CD14-positive monocyte (primary cell): ENCODE results near the gene ATXN2. TPM values are rescaled to one million over a fixed set of nuclear protein-coding genes. Genes with fewer than 3 reads are reported as not detected.

Source experiments
- DNase-seq, 3 donors: peaks; one replicate each; pipeline ENCODE4 v3.0.0-alpha.2; 2011 to 2022
- H2AFZ ChIP-seq: 2 replicates; pipeline ENCODE4 v1.6.0; 2012; ENCODE audit warnings: mild to moderate bottlenecking, low read depth, low read length, inconsistent platforms; ENCODE audit not compliant: insufficient read depth, poor library complexity, severe bottlenecking
- H3K27ac ChIP-seq, 2 donors: 1 replicate in 1 of 2; 2 replicates in 1 of 2; pipeline ENCODE4 v1.5.1; 2012 to 2013; ENCODE audit warnings: low read length in 2 of 2, control low read depth in 1 of 2, inconsistent platforms in 1 of 2, low read depth in 1 of 2, mild to moderate bottlenecking in 1 of 2
- H3K27me3 ChIP-seq, 2 donors: one replicate each; pipeline versions ENCODE4 v1.6.0 to v1.6.1; 2011 to 2013; ENCODE audit warnings: low read length in 2 of 2; ENCODE audit not compliant: control insufficient read depth in 2 of 2, insufficient read depth in 2 of 2
- H3K36me3 ChIP-seq, 2 donors: replicated peaks in 1 of 2; 1 replicate in 1 of 2; 2 replicates in 1 of 2; pipeline versions ENCODE4 v1.5.1 to v1.6.1; 2012 to 2013; ENCODE audit warnings: low read length in 2 of 2, control low read depth in 1 of 2, inconsistent platforms in 1 of 2, mild to moderate bottlenecking in 1 of 2; ENCODE audit not compliant: insufficient read depth in 2 of 2, control insufficient read depth in 1 of 2
- H3K4me1 ChIP-seq, 2 donors: 1 replicate in 1 of 2; 2 replicates in 1 of 2; pipeline versions ENCODE4 v1.5.1 to v1.6.1; 2012 to 2013; ENCODE audit warnings: low read length in 2 of 2, control low read depth in 1 of 2, inconsistent platforms in 1 of 2, mild to moderate bottlenecking in 1 of 2, moderate library complexity in 1 of 2; ENCODE audit not compliant: insufficient read depth in 2 of 2, control insufficient read depth in 1 of 2
- H3K4me2 ChIP-seq: replicated peaks from 2 replicates; pipeline ENCODE3; 2012; ENCODE audit warnings: low read length, moderate library complexity, mild to moderate bottlenecking; ENCODE audit not compliant: poor library complexity, severe bottlenecking; ENCODE audit errors: extremely low read depth
- H3K4me3 ChIP-seq, 3 experiments: fragments of 200-600 bp in 1 of 3; sonication (generic) in 1 of 3; replicated peaks in 1 of 3; 1 replicate in 2 of 3; 2 replicates in 1 of 3; pipeline ENCODE4 v1.5.1; 2011 to 2013; ENCODE audit warnings: low read length in 3 of 3, mild to moderate bottlenecking in 3 of 3, control low read depth in 2 of 3, low read depth in 2 of 3, inconsistent platforms in 1 of 3, moderate library complexity in 1 of 3
- H3K79me2 ChIP-seq: 2 replicates; pipeline ENCODE4 v1.6.0; 2012; ENCODE audit warnings: mild to moderate bottlenecking, control low read depth, inconsistent platforms, low read length, moderate library complexity; ENCODE audit not compliant: insufficient read depth
- H3K9ac ChIP-seq: 2 replicates; pipeline ENCODE4 v1.6.0; 2017; ENCODE audit warnings: low read length, mild to moderate bottlenecking; ENCODE audit not compliant: insufficient read depth, poor library complexity, severe bottlenecking
- H3K9me3 ChIP-seq, 2 donors: replicated peaks in 1 of 2; 1 replicate in 1 of 2; 2 replicates in 1 of 2; pipeline versions ENCODE4 v1.5.1 to v1.6.1; 2012 to 2013; ENCODE audit warnings: low read length in 2 of 2, control low read depth in 1 of 2; ENCODE audit not compliant: control insufficient read depth in 1 of 2, insufficient read depth in 1 of 2
- H4K20me1 ChIP-seq: 2 replicates; pipeline ENCODE4 v1.6.0; 2012; ENCODE audit warnings: mild to moderate bottlenecking, low read length, control low read depth, moderate library complexity; ENCODE audit not compliant: insufficient read depth
- H3K27ac Mint-ChIP-seq, 7 donors: one replicate each; pipeline ENCODE4 v1.8.0; 2020; ENCODE audit warnings: mild to moderate bottlenecking in 7 of 7, mixed read lengths in 7 of 7, moderate library complexity in 6 of 7, inconsistent platforms in 2 of 7
- H3K27me3 Mint-ChIP-seq, 3 donors: one replicate each; pipeline ENCODE4 v1.8.0; 2021 to 2022; ENCODE audit warnings: low read depth in 3 of 3, mild to moderate bottlenecking in 3 of 3, mixed read lengths in 3 of 3, moderate library complexity in 3 of 3, inconsistent platforms in 1 of 3
- H3K36me3 Mint-ChIP-seq, 2 donors: one replicate each; pipeline ENCODE4 v1.8.0; 2020; ENCODE audit warnings: mixed read lengths in 2 of 2, inconsistent platforms in 1 of 2, mild to moderate bottlenecking in 1 of 2
- H3K4me1 Mint-ChIP-seq: one replicate; pipeline ENCODE4 v1.8.0; 2020; ENCODE audit warnings: mild to moderate bottlenecking, mixed read lengths
- H3K4me3 Mint-ChIP-seq, 2 donors: one replicate each; pipeline ENCODE4 v1.8.0; 2020; ENCODE audit warnings: mild to moderate bottlenecking in 2 of 2, mixed read lengths in 2 of 2, moderate library complexity in 1 of 2
- H3K9me3 Mint-ChIP-seq, 7 donors: one replicate each; pipeline ENCODE4 v1.8.0; 2020 to 2022; ENCODE audit warnings: mixed read lengths in 7 of 7, mild to moderate bottlenecking in 6 of 7, moderate library complexity in 6 of 7, inconsistent platforms in 2 of 7
- WGBS: methylation state at CpG from one replicate; pipeline ENCODE4 v1.1.5; 2013; ENCODE audit warnings: missing lambda C conversion rate; ENCODE audit not compliant: insufficient coverage; 5-methylcytosine and 5-hydroxymethylcytosine counted together
- intact Hi-C, 2 donors: fragments of 100-400 bp; cut with micrococcal nuclease; formaldehyde crosslinking; loops; one replicate each; pipeline versions ENCODE4 v1.15.0 to v1.15.1; 2023
- polyA plus RNA-seq, 3 donors: library from polyadenylated mRNA; depleted of rRNA in 1 of 3; unstranded in 2 of 3; stranded (reverse) in 1 of 3; fragments of 300-500 nt in 2 of 3; fragments of >200 nt in 1 of 3; fragmentation: Illumina TruSeq in 2 of 3; gene quantifications; 1 replicate in 2 of 3; 2 replicates in 1 of 3; pipeline ENCODE4 v1.2.3, GENCODE V29; 2012 to 2021
- TF ChIP-seq, protein P1 (sequence below): fragments of 200-600 bp; IDR thresholded peaks from one replicate; pipeline ENCODE4 v1.8.0; 2022; ENCODE audit warnings: antibody characterized with exemption, mild to moderate bottlenecking

The ATXN2 gene
- polyA plus RNA-seq, 3 donors: 4.3 to 28.8 (median 11.9) TPM

DNA sequence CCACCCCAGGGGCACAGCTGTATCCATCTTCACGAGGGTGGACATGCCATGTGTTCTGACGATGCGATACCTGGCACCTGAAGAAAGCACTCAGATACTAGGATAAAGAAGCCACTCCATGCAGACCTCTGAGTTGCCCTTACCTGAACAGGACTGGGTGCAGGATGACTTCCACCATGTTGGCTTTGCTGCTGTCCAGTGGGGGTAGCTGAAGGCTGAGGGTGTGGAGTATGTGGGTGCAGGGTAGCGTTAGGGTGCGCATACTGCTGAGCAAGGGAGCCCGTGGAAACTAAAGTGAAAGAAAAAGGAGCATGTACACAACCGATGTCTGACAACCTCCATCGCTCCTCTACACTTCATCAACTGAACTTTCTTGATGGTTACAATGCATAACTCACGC, 142.0 kb downstream of the ATXN2 start:
- WGBS: 96% methylated on average over 4 of the region's 9 CpGs
- Mint-ChIP-seq H3K9me3 (no peaks in the 10 kb centered on the region), H3K4me1 (peaks cover 7% of the 10 kb centered on the region), H3K4me3 (no peak overlapping the region), H3K36me3 (peaks cover 43 to 48% of the 10 kb centered on the region in 2 donors), H3K27me3 (no peaks in the 10 kb centered on the region), H3K27ac (peak overlapping the region in 1 of 7 donors; percentile 64)
- no peaks in the 10 kb centered on the region for H3K79me2 ChIP-seq
- no peak overlapping the region for H3K4me3 ChIP-seq
- no peak overlapping the region for H3K4me2 ChIP-seq
- H3K36me3 ChIP-seq: peaks cover 50 to 83% of the 10 kb centered on the region in 2 donors
- H4K20me1 ChIP-seq: peaks cover 42% of the 10 kb centered on the region
- DNase-seq: no peak
- TF ChIP-seq, protein P1, sequence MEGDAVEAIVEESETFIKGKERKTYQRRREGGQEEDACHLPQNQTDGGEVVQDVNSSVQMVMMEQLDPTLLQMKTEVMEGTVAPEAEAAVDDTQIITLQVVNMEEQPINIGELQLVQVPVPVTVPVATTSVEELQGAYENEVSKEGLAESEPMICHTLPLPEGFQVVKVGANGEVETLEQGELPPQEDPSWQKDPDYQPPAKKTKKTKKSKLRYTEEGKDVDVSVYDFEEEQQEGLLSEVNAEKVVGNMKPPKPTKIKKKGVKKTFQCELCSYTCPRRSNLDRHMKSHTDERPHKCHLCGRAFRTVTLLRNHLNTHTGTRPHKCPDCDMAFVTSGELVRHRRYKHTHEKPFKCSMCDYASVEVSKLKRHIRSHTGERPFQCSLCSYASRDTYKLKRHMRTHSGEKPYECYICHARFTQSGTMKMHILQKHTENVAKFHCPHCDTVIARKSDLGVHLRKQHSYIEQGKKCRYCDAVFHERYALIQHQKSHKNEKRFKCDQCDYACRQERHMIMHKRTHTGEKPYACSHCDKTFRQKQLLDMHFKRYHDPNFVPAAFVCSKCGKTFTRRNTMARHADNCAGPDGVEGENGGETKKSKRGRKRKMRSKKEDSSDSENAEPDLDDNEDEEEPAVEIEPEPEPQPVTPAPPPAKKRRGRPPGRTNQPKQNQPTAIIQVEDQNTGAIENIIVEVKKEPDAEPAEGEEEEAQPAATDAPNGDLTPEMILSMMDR: no peak
- no peak overlapping the region for H3K9ac ChIP-seq
- H3K27ac ChIP-seq: no peak overlapping the region
- H3K27me3 ChIP-seq: no peaks in the 10 kb centered on the region
- no peak overlapping the region for H2AFZ ChIP-seq
- H3K4me1 ChIP-seq: peaks cover 7% of the 10 kb centered on the region in 2 donors
- H3K9me3 ChIP-seq: no peaks in the 10 kb centered on the region
- intact Hi-C loops: loop anchor here in 1 of 2 donors (10.0 kb wide), 1 partner anchor 432 kb away; no protein-coding TSS in a partner anchor

DNA sequence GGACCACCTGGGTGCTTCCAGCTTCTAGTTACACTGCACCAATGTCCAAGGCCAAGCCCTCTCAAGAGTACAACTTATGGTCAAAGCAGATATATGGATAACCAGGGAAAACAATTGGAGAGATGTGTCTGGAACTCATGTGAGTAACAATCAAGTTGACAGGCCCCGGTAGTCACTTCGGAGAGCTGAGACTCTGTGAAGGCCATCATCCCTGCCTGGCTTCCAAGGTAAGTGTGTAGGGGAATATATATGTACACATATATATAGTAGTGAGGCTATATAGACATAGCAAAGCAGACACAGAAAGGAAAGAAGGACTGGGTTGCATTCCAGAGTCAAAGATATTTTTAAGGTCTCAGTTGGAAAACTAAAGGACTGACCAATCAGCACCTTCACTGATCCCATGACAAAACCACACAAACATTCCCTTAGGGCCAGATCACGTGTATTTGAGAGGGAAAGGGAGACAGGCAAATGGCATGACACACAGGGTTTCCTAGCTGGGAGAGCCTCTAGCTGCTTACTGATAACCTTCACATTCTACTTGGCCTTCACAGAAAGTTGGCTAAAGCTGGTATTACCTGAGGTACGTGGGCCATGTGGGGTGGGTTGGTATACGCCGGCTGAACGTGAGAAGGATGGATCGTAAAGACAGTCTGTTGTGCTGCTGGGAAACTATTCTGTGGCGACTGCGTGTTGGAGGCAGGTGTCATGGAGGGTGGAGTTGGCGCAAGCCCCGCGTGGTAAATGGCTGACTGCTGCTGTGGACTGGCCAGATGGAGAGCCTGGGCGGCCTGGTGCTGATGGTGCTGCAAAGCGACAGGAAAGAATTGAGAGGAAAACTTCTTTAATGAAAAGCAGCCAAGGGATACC, 143.4 kb downstream of the ATXN2 start:
- Histone ChIP-seq H3K4me1 (peaks cover 0 to 6% of the 10 kb centered on the region in 2 donors), H3K9me3 (no peaks in the 10 kb centered on the region), H3K27ac (peak overlapping the region in 1 of 2 donors; percentile 52), H2AFZ (no peak overlapping the region), H3K36me3 (peaks cover 63 to 88% of the 10 kb centered on the region in 2 donors), H3K4me2 (no peak overlapping the region), H3K4me3 (no peak overlapping the region), H4K20me1 (peaks cover 56% of the 10 kb centered on the region), H3K79me2 (peaks cover 2% of the 10 kb centered on the region), H3K9ac (no peak overlapping the region), H3K27me3 (no peaks in the 10 kb centered on the region)
- Mint-ChIP-seq H3K27ac (peak overlapping the region in 4 of 7 donors; percentile 23 to 82 (median 42)), H3K9me3 (no peaks in the 10 kb centered on the region), H3K27me3 (no peaks in the 10 kb centered on the region), H3K36me3 (peaks cover 53 to 58% of the 10 kb centered on the region in 2 donors), H3K4me3 (no peak overlapping the region), H3K4me1 (peaks cover 10% of the 10 kb centered on the region)
- intact Hi-C loops: loop anchor here in 1 of 2 donors (10.0 kb wide), 1 partner anchor 431 kb away; no protein-coding TSS in a partner anchor
- WGBS: 98% methylated on average over 12 of the region's 15 CpGs
- TF ChIP-seq, protein P1: no peak
- DNase-seq: no peak
